ENCODE measurements around the gene SLFN12.
"Not testable (repeated sequence)": the region's sequence is repeated elsewhere in the genome, so short reads cannot be mapped to it uniquely, and the experiment has no call there.

Gene SLFN12

GRCh38 chr17:35432176-35433074 lies at the start of gene SLFN12:
Gene SLFN12 (minus strand): TSS chr17:35432500. CDS start chr17:35423028, 9,472 bp downstream.
- peak in 1 of 3 experiments; percentile 17 for DNase-seq (ENCODE audit: low read depth in 3 of 3)

- DNase-seq (ENCODE audit: low read depth in 3 of 3) = no peak
Measured at GRCh38 chr17:35479271-35479670, 47.0 kb upstream of the SLFN12 start.

- no peak for DNase-seq (ENCODE audit: low read depth in 3 of 3)
Measured at GRCh38 chr17:35477248-35477647, 44.9 kb upstream of the SLFN12 start.

- DNase-seq (ENCODE audit: low read depth in 3 of 3) = no peak
Measured at GRCh38 chr17:35476283-35476820, 44.1 kb upstream of the SLFN12 start.

GRCh38 chr17:35468475-35468874 lies 36.2 kb upstream of the SLFN12 start:
- no peak for DNase-seq (ENCODE audit: low read depth in 3 of 3)

- no peak for DNase-seq (ENCODE audit: low read depth in 3 of 3)
Measured at GRCh38 chr17:35467824-35468223, 35.5 kb upstream of the SLFN12 start.

GRCh38 chr17:35460354-35460851 lies 28.1 kb upstream of the SLFN12 start:
- peak in 2 of 3 experiments; percentile 12 to 15 for DNase-seq (ENCODE audit: low read depth in 3 of 3)

GRCh38 chr17:35454035-35454434 lies 21.7 kb upstream of the SLFN12 start:
- DNase-seq (ENCODE audit: low read depth in 3 of 3) = not testable (repeated sequence)

GRCh38 chr17:35453171-35453570 lies 20.9 kb upstream of the SLFN12 start:
- DNase-seq (ENCODE audit: low read depth in 3 of 3) = no peak

- DNase-seq (ENCODE audit: low read depth in 3 of 3) = no peak
Measured at GRCh38 chr17:35449371-35449931, 17.2 kb upstream of the SLFN12 start.

- DNase-seq (ENCODE audit: low read depth in 3 of 3) = no peak
Measured at GRCh38 chr17:35448899-35449227, 16.6 kb upstream of the SLFN12 start.

GRCh38 chr17:35448214-35448898 lies 16.1 kb upstream of the SLFN12 start, which contains the start of gene SLFN13:
Gene SLFN13 (minus strand): TSS chr17:35448766. CDS start chr17:35445680, 3,086 bp downstream.
- DNase-seq (ENCODE audit: low read depth in 3 of 3) = peak; percentile 60 to 74 (median 64)

GRCh38 chr17:35447499-35447898 lies 15.2 kb upstream of the SLFN12 start:
- no peak for DNase-seq (ENCODE audit: low read depth in 3 of 3)

- DNase-seq (ENCODE audit: low read depth in 3 of 3) = no peak
Measured at GRCh38 chr17:35438433-35438832, 6.1 kb upstream of the SLFN12 start.

- peak; percentile 23 to 65 (median 43) for DNase-seq (ENCODE audit: low read depth in 3 of 3)
Measured at GRCh38 chr17:35433075-35433894, 985 bp upstream of the SLFN12 start.

GRCh38 chr17:35429702-35430101 lies 2.6 kb downstream of the SLFN12 start:
- DNase-seq (ENCODE audit: low read depth in 3 of 3) = no peak

GRCh38 chr17:35428229-35428628 lies 4.1 kb downstream of the SLFN12 start:
- DNase-seq (ENCODE audit: low read depth in 3 of 3) = no peak

GRCh38 chr17:35423761-35424160 lies 8.5 kb downstream of the SLFN12 start:
- no peak for DNase-seq (ENCODE audit: low read depth in 3 of 3)

GRCh38 chr17:35421069-35421468 lies 11.2 kb downstream of the SLFN12 start:
- DNase-seq (ENCODE audit: low read depth in 3 of 3) = not testable (repeated sequence)

GRCh38 chr17:35416659-35417058 lies 15.6 kb downstream of the SLFN12 start:
- DNase-seq (ENCODE audit: low read depth in 3 of 3) = no peak

GRCh38 chr17:35414707-35415106 lies 17.6 kb downstream of the SLFN12 start:
- not testable (repeated sequence) for DNase-seq (ENCODE audit: low read depth in 3 of 3)

All from stimulated activated CD4-positive, alpha-beta T cell treated with anti-CD3 and anti-CD28 coated beads, TNF-alpha, amount 100 ng/mL, for 4 hours (primary cell).